ENCODE measurements around the gene AK4.

GRCh38 chr1:65269612-65270011, 121.6 kb downstream of the AK4 start:
- TF ChIP-seq POLR2A (IDR thresholded peaks at IDR 0.05) (no peak), CTCF (IDR thresholded peaks at IDR 0.05) (no peak)
